RWPE2 (cell line): ENCODE results near the gene KRTAP5-11.
"Not testable (repeated sequence)": the region's sequence is repeated elsewhere in the genome, so short reads cannot be mapped to it uniquely, and the experiment has no call there.

ENCODE experiments used
- ATAC-seq: fragments of 200-7000 bp; cut with Tn5 transposase; 3 replicates; pipeline ENCODE4 v1.9.1; 2021; ENCODE audit warnings: low read depth
- DNase-seq: peaks from one replicate; pipeline ENCODE4 v3.0.0-alpha.2; 2020; ENCODE audit warnings: low spot score
- H3K27ac ChIP-seq: fragments of 450-650 bp; 2 replicates; pipeline ENCODE4 v1.5.1; 2017; ENCODE audit warnings: mild to moderate bottlenecking; ENCODE audit not compliant: poor library complexity, severe bottlenecking
- H3K27me3 ChIP-seq: fragments of 250-450 bp; sonication (Bioruptor Pico); 2 replicates; pipeline ENCODE4 v1.5.1; 2021; ENCODE audit warnings: mild to moderate bottlenecking, moderate library complexity; ENCODE audit not compliant: insufficient read depth, poor library complexity, severe bottlenecking
- H3K36me3 ChIP-seq: fragments of 250-450 bp; sonication (Bioruptor Pico); 2 replicates; pipeline ENCODE4 v1.5.1; 2020; ENCODE audit warnings: low read depth, mild to moderate bottlenecking, moderate library complexity
- H3K4me1 ChIP-seq: fragments of 250-450 bp; sonication (Bioruptor Pico); 2 replicates; pipeline ENCODE4 v1.5.1; 2021; ENCODE audit warnings: mild to moderate bottlenecking, moderate library complexity; ENCODE audit not compliant: insufficient read depth, poor library complexity, severe bottlenecking
- H3K4me3 ChIP-seq: fragments of 250-450 bp; sonication (Bioruptor Pico); 2 replicates; pipeline ENCODE4 v1.5.1; 2021; ENCODE audit warnings: mild to moderate bottlenecking, moderate library complexity; ENCODE audit not compliant: severe bottlenecking
- H3K9me3 ChIP-seq: fragments of 250-450 bp; sonication (Bioruptor Pico); 2 replicates; pipeline ENCODE4 v1.5.1; 2021; ENCODE audit warnings: mild to moderate bottlenecking, moderate library complexity; ENCODE audit not compliant: severe bottlenecking
- TF ChIP-seq, protein P1 (sequence below): fragments of 450-650 bp; IDR thresholded peaks from one replicate; pipeline ENCODE4 v1.5.1; 2017; ENCODE audit warnings: mild to moderate bottlenecking, moderate library complexity; ENCODE audit not compliant: poor library complexity, severe bottlenecking

The KRTAP5-11 gene, protein sequence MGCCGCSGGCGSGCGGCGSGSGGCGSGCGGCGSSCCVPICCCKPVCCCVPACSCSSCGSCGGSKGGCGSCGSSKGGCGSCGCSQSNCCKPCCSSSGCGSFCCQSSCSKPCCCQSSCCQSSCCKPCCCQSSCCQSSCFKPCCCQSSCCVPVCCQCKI

DNA sequence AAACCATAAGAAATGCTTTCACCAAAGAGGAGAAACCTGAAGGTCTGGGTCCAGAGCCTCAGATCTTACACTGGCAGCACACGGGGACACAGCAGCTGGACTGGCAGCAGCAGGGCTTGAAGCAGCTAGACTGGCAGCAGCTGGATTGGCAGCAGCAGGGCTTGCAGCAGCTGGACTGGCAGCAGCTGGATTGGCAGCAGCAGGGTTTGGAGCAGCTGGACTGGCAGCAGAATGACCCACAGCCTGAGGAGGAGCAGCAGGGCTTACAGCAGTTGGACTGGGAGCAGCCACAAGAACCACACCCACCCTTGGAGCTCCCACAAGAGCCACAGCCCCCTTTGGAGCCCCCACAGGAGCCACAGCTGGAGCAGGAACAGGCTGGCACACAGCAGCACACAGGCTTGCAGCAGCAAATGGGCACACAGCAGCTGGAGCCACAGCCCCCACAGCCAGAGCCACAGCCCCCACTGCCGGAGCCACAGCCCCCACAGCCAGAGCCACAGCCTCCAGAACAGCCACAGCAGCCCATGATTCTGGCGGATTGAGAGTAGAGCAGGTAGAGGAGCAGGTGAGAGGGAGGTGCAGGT lies at the start of gene KRTAP5-11:
Gene KRTAP5-11 (minus strand): TSS at position 567 of the 587 bp plus-strand sequence. CDS start 38 bp downstream, at position 529.
- Histone ChIP-seq H3K36me3 (no peaks in the 10 kb centered on the region), H3K27me3 (peaks cover 2% of the 10 kb centered on the region), H3K9me3 (no peaks in the 10 kb centered on the region), H3K27ac (no peak within 1 kb of the TSS), H3K4me3 (no peak within 1 kb of the TSS), H3K4me1 (no peaks in the 10 kb centered on the region)
- TF ChIP-seq, protein P1, sequence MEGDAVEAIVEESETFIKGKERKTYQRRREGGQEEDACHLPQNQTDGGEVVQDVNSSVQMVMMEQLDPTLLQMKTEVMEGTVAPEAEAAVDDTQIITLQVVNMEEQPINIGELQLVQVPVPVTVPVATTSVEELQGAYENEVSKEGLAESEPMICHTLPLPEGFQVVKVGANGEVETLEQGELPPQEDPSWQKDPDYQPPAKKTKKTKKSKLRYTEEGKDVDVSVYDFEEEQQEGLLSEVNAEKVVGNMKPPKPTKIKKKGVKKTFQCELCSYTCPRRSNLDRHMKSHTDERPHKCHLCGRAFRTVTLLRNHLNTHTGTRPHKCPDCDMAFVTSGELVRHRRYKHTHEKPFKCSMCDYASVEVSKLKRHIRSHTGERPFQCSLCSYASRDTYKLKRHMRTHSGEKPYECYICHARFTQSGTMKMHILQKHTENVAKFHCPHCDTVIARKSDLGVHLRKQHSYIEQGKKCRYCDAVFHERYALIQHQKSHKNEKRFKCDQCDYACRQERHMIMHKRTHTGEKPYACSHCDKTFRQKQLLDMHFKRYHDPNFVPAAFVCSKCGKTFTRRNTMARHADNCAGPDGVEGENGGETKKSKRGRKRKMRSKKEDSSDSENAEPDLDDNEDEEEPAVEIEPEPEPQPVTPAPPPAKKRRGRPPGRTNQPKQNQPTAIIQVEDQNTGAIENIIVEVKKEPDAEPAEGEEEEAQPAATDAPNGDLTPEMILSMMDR: no peak
- DNase-seq (no peak), ATAC-seq (no peak)

DNA sequence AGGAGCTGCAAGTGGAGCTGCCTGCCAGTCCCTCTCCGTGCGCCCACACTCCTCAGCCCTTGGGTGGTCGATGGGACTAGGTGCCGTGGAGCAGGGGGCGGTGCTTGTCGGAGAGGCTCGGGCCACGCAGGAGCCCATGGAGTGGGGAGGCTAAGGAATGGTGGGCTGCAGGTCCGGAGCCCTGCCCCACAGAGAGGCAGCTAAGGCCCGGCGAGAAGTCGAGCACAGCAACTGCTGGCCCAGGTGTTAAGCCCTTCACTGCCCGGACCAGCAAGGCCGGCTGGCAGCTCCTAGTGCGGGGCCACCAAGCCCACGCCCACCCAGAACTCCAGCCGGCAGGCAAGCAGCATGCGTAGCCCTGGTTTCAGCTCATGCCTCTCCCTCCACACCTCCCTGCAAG lies 48.9 kb upstream of the KRTAP5-11 start:
- H3K27me3 ChIP-seq, H3K36me3 ChIP-seq, H3K4me1 ChIP-seq, H3K27ac ChIP-seq, ATAC-seq, H3K9me3 ChIP-seq, DNase-seq, H3K4me3 ChIP-seq: not testable (repeated sequence)

DNA sequence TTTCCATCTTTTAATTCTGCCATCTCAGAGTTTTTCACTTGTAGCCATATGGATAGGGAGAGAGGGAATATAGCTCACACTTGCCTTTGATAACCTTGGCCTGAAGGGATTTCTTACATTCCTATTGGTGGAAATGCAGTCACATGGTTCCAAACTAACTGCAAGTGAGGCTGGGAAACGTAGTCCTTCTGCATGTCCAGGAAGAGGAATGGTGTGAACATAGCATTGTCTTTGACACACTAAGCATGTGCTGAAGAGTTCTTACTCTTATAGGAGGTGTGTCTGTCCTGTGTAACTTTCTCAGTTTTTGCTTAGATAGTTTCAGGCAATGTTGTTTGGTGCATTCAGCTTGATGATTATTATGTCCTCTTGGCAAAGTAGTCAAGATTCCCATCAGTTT lies 47.4 kb upstream of the KRTAP5-11 start:
- not testable (repeated sequence) for H3K9me3 ChIP-seq, H3K27ac ChIP-seq, H3K4me1 ChIP-seq, H3K36me3 ChIP-seq, DNase-seq, H3K27me3 ChIP-seq, ATAC-seq, H3K4me3 ChIP-seq

DNA sequence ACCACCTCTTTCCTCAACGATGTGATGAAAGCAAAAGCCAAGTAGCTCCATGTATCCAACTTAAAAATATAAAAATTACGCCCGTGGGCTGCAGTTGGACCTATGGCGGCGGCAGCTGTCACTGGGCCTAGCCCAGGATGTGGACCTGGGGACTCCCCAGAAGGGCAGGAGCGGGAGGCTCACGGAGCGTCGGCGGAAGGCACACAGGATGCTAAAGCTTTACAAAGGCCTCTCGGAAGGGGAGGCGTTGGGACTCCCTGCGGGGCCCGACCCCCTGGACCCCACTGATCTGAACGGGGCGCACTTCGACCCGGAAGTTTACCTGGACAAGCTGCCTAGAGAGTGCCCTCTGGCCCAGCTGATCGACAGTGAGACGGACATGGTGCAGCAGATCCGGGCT lies 46.3 kb upstream of the KRTAP5-11 start:
- not testable (repeated sequence) for H3K4me3 ChIP-seq, H3K27me3 ChIP-seq, H3K4me1 ChIP-seq, ATAC-seq, H3K27ac ChIP-seq, DNase-seq, H3K36me3 ChIP-seq, H3K9me3 ChIP-seq

DNA sequence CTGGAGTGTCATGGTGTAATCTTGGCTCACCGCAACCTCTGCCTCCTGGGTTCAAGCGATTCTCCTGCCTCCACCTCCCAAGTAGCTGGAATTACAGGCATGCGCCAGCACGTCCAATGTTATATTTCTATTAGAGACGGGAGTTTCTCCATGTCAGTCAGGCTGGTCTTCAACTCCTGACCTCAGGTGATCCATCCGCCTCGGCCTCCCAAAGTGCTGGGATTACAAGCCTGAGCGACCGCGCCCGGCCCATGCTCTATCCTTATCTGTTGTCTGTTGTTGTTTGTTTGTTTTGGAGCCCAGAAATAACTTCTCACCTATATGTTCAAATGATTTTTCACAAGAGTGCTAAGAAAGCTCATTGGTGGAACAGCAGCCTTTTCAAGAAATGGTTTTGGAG lies 40.6 kb upstream of the KRTAP5-11 start:
- DNase-seq, H3K4me1 ChIP-seq, ATAC-seq, H3K36me3 ChIP-seq, H3K27me3 ChIP-seq, H3K27ac ChIP-seq, H3K9me3 ChIP-seq, H3K4me3 ChIP-seq: not testable (repeated sequence)

DNA sequence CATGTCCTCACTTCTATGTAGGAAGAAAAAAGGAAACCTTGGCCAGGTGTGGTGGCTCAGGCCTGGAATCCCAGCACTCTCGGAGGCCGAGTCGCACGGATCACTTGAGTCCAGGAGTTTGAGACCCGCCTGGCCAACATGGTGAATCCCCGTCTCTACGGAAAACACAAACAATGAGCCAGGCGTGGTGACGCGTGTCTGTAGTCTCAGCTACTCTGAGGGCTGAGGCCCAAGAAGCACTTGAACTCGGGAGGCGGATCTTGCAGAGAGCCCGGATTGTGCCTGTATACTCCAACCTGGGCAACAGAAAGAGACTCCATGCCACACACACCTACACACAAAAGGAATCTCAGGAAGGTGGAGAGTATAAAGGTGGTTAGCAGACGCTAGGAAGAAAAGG lies 39.9 kb upstream of the KRTAP5-11 start:
- not testable (repeated sequence) for H3K36me3 ChIP-seq, H3K4me1 ChIP-seq, ATAC-seq, H3K4me3 ChIP-seq, H3K27ac ChIP-seq, H3K9me3 ChIP-seq, H3K27me3 ChIP-seq, DNase-seq

DNA sequence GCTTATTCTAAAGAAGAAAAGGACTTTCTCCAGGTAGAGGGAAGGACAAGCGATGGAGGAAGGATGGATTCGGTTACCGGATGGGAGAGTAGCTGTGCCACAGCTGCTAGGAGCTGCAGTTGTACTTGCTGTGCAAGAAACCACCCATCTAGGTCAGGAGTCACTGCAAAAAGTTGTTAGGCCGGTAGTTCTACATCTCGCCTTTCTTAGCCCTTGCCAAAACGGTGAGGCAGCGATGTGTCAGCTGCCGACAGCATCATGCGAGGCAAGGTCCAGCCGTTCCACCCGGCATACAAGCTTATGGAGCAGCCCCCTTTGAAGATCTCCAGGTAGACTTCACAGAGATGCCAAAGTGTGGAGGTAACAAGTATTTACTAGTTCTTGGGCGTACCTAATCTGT lies 32.3 kb upstream of the KRTAP5-11 start:
- not testable (repeated sequence) for H3K36me3 ChIP-seq, H3K4me3 ChIP-seq, H3K9me3 ChIP-seq, H3K27me3 ChIP-seq
- Histone ChIP-seq H3K4me1 (peaks cover 18% of the 10 kb centered on the region), H3K27ac (peak overlapping the region; percentile 31)
- DNase-seq (peak; percentile 86), ATAC-seq (peak; percentile 80)

DNA sequence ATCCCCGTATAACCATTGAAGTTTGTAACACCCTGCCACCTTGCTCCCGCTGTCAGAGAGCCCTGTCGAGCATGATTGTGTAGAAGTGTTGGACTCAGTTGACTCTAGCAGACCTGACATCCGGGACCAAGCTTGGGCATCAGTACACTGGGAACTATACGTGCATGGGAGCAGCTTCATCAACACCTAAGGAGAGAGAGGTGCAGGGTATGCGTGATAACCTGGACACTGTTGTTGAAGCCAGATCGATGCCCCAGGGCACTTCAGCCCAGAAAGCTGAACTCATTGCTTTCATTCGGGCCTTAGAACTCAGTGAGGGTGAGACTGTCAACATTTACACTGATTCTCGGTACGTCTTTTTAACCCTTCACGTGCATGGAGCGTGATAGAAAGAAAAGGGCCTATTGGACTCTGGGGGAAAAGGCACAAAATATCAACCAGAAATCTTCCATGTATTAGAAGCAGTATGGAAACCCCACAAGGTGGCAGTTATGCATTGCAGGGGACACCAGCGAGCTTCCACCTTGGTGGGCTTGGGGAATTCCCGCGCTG lies 31.8 kb upstream of the KRTAP5-11 start:
- not testable (repeated sequence) for H3K4me3 ChIP-seq

DNA sequence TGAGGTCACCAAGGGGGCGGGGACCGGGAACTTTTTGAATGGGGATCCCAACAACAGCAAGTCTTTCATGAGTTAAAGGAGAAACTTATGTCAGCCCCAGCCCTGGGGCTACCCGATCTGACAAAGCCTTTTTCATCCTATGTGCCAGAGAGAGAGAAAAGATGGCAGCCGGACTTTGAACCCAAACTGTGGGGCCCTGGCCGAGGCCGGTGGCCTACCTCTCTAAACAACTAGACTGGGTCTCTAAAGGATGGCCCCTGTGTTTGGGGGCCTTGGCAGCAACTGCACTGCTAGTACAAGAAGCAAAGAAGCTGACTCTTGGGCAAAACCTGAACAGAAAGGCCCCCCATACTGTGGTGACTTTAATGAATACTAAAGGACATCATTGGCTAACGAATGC lies 31.3 kb upstream of the KRTAP5-11 start:
- not testable (repeated sequence) for H3K36me3 ChIP-seq, H3K4me3 ChIP-seq, H3K27me3 ChIP-seq, H3K27ac ChIP-seq, H3K9me3 ChIP-seq, DNase-seq, ATAC-seq
- H3K4me1 ChIP-seq: peaks cover 18% of the 10 kb centered on the region

More for the DNA sequence above, 31.8 kb upstream of the KRTAP5-11 start:
- Histone ChIP-seq H3K4me1 (peaks cover 18% of the 10 kb centered on the region), H3K27ac (peak overlapping the region; percentile 31)
- not testable (repeated sequence) for H3K9me3 ChIP-seq, H3K36me3 ChIP-seq, H3K27me3 ChIP-seq, DNase-seq, ATAC-seq

DNA sequence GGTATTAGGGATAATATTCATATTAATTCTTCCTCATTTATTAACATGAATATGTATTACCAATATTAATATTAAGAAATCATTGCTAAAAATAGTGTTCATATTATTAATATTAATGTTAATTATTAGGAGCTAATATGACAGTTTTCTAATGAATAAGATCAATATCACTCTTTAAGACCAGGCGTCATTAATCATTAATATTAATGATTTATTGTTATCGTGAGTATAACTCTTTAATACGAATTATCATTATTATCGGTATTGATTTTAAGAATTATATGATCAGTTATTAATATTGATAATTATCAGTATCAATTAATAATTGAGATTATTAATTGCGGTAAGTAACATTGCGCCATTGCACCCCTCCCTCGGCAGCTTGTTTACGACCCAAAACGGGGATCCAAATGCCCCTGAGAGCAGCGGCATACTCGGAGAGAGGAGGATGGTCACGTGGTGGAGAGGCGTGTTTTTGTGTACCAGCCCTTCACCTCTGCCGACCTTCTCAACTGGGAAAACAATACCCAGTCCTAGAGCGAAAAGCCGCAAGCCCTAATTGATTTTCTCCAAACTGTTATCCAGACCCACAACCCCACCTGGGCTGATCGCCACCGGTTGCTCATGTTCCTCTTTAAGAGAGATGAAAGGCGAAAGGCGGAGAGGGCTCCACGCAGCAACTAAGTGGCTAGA lies 28.7 kb upstream of the KRTAP5-11 start:
- peaks cover 13% of the 10 kb centered on the region for H3K4me1 ChIP-seq
- not testable (repeated sequence) for ATAC-seq, H3K9me3 ChIP-seq, H3K4me3 ChIP-seq, H3K27ac ChIP-seq, H3K36me3 ChIP-seq, DNase-seq, H3K27me3 ChIP-seq
